Skeletal muscle cell (primary cell): ENCODE results near the gene AUTS2.

Experiments used
- DNase-seq: peaks from one replicate; pipeline ENCODE4 v3.0.0-alpha.2; 2010; ENCODE audit warnings: low read depth
- H3K4me3 ChIP-seq: 2 replicates; pipeline ENCODE4 v1.5.1; 2011; ENCODE audit warnings: low read depth, mild to moderate bottlenecking, control low read depth, low read length, moderate library complexity

AUTS2 gene

GRCh38 chr7:70612811-70613210, 1014.5 kb downstream of the AUTS2 start:
- no peak for DNase-seq
- no peak overlapping the region for H3K4me3 ChIP-seq

GRCh38 chr7:70614237-70615045, 1016.2 kb downstream of the AUTS2 start:
- DNase-seq, result peak; percentile 56
- H3K4me3 ChIP-seq, result no peak overlapping the region

- no peak for DNase-seq
- H3K4me3 ChIP-seq, result no peak overlapping the region
Measured at GRCh38 chr7:70615066-70615606, 1016.9 kb downstream of the AUTS2 start.

GRCh38 chr7:70616211-70616610, 1017.9 kb downstream of the AUTS2 start:
- no peak for DNase-seq

GRCh38 chr7:70616821-70617220, 1018.5 kb downstream of the AUTS2 start:
- no peak overlapping the region for H3K4me3 ChIP-seq
- DNase-seq, result no peak

More at GRCh38 chr7:70616211-70616610, 1017.9 kb downstream of the AUTS2 start:
- no peak overlapping the region for H3K4me3 ChIP-seq

DNA sequence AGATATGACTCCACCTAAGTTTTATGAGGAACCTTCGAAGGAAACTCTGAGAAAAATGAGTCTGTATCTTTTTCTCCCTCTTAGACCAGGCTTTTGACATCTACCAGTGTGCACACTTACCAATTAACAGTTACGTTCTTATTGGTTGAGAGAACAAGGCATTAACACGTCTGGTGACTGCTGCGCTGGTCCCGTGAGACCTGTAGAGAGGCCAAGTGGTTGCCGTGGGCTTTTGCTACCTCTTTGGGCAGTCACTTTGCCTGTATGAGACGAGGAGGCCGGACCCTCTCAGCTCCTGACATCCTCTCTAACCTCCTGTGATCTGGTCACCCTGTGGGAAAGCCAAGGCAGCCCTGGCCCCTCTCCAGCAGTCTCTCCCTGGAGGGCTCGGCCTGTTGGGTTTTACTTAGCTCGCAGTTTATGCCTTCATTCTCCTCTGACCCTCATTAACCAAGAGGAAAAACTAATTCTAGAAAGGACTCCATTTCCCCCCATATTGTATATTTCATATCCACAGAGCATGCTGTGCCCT, 1019.8 kb downstream of the AUTS2 start:
- no peak for DNase-seq
- no peak overlapping the region for H3K4me3 ChIP-seq

DNA sequence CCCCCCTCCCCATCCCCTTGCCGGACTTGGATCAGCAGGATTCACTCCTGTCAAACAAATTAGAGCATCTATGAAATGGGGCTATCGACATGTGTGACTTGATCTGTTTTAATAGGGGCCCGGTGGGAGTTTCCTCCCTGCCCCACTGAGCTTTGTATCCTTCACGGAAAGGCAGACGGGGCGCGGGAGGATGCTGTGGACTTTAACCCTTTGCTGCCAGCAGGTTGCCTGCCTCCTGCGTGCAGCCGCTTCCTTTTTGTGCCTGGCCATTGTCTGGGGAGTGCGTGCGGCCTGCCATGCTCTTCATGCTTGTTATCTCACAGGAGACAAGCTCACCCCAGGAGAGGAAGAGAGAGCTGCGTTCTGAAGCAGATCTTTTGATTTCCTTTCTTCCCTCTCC, 1020.9 kb downstream of the AUTS2 start:
- no peak overlapping the region for H3K4me3 ChIP-seq
- no peak for DNase-seq

DNA sequence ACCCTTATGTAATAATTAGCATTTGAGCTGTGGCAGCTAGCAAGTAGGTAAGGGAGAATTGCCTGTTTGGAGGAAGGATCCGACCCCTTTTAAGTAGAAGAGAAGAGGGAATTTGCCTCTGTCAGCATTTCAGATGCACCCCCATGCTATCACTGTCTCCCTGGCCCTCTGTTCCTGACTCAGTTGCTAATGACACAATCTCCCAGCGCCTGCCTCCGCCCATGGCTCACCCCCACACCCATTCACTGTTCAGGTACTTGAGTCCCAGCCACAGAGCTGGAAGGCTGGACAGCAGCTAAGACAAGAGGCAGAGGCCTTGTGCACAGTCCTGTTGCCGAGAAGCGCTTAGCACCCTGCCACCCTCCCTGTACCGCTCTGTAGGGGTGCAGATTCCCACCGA, 1021.4 kb downstream of the AUTS2 start:
- H3K4me3 ChIP-seq, result no peak overlapping the region
- no peak for DNase-seq

DNA sequence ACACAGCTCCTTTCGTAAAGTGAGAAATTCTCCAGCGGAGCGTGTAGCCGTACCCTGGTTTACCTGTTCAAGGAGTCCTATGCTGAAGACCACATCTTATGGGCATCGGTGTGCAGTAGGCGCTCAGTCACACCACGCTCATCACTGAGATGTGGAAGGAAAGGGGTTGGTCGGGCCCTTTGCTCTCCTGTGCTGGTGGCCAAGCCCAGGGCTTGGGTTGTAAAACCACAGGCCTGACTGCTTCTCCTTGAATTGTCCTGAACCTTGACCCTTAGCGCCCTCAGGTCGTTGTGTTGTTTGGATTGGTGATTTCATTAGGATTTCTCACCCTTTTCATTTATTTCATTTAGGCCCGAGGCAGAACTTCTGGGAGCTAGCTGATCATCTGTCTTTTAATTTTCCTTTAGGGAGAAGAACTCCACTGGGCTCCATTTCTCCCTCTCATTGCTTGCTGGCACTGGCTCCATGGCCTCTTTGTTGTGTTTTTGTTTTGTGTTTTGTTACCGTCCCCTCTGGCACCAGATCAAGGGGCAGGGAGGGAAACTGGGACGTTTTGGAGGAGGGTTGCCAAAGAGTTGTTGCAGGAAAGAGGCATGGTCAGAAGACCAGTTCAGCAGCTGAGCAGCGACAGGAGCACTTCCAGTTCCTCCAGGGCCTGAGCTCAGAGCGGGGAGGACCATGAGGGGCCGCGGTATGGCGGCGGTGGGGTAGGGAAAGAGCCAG, 1022.2 kb downstream of the AUTS2 start:
- DNase-seq, result no peak
- H3K4me3 ChIP-seq, result no peak overlapping the region

- DNase-seq, result no peak
- no peak overlapping the region for H3K4me3 ChIP-seq
Measured at GRCh38 chr7:70621954-70622600, 1023.8 kb downstream of the AUTS2 start.

- DNase-seq, result no peak
- H3K4me3 ChIP-seq, result no peak overlapping the region
Measured at GRCh38 chr7:70622936-70623335, 1024.7 kb downstream of the AUTS2 start.

- no peak overlapping the region for H3K4me3 ChIP-seq
- DNase-seq, result no peak
Measured at GRCh38 chr7:70624500-70625103, 1026.3 kb downstream of the AUTS2 start.

GRCh38 chr7:70627461-70627860, 1029.2 kb downstream of the AUTS2 start:
- no peak overlapping the region for H3K4me3 ChIP-seq
- DNase-seq, result no peak

GRCh38 chr7:70630440-70630817, 1032.2 kb downstream of the AUTS2 start:
- H3K4me3 ChIP-seq, result no peak overlapping the region
- no peak for DNase-seq

DNA sequence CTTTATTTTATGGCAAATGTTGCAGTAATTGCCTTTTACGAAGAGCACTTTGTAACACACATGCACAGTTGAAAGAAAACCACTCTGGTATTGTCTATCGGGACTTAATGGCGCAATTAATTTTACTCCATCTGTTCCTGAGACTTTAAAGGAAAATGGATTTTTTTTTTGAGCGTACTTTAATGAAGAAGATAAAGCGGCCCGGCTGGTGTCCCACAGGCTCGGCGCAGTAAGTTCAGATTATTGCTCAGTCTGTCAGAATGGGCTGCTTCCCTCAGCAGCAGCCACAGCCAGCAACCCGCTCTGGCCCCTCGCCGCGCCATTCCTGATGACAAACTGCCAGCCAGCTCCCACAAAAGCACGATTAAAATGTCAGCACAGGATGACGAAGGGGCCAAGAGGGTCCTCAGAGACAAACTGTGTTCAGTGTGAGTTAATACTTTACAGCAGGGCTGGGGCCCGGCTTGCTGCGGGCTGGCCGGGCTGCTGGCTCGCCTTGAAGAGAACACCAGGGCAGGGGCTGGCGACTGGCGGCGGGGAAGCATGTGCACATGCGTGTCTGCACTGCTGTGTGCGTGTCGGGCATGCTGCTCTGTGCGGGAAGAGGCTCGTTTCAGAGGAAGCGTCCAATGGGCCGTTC, 1032.7 kb downstream of the AUTS2 start:
- DNase-seq, result peak; percentile 79
- H3K4me3 ChIP-seq, result peak overlapping the region; percentile 10

- DNase-seq, result no peak
- no peak overlapping the region for H3K4me3 ChIP-seq
Measured at GRCh38 chr7:70631718-70632117, 1033.4 kb downstream of the AUTS2 start.

DNA sequence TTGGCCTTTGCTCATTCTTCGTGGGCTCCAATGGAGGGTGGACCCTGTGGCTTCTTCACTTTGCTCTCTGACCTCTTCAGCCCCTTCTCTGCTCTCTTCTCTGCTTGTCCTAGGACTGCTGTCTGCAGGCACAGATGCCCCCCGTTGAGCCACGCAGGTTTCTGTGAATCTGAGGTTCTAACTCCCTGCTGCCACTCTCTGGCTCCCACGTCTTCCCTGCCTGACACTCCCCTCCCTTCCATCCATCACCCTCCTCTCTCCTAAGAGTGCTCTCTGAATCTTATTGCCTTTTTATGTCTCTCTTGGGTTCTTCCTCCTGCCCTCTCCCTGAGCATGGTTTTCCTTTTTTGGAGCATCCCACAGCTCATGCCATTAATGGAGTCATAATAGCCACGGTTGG, 1034.1 kb downstream of the AUTS2 start:
- H3K4me3 ChIP-seq, result no peak overlapping the region
- DNase-seq, result no peak

DNA sequence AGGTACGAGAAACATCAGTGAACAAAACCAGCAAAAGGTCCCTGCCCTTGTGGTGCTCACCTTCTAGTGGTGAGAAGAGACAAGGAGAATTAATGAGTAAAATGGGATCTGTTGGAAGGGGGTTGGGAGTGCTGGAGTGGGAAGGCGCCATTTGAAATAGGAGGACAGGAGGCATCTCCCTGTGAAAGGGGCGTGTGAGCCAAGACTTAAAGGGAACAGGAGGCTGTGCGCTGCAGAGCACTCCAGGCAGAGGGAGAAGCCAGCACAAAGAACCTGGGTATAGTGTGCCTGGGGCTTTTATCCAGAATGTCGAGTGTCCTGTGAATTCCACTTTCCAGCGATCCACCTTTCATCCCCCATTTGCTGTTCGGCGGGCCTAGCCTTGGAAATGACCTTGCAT, 1035.8 kb downstream of the AUTS2 start:
- no peak for DNase-seq
- H3K4me3 ChIP-seq, result no peak overlapping the region

- peak; percentile 89 for DNase-seq
- H3K4me3 ChIP-seq, result no peak overlapping the region
Measured at GRCh38 chr7:70634610-70635068, 1036.4 kb downstream of the AUTS2 start.
